Measurements from ENCODE around the gene C1orf122. TPM values are rescaled to one million over a fixed set of nuclear protein-coding genes. Genes with fewer than 3 reads are reported as not detected.
A peak's percentile ranks its signal among the peaks of the same experiment; 100 is the strongest.

C1orf122 gene
- total and polyA plus RNA-seq, 2 of the 13 experiments (the other 11 are each of a cell fraction or from before 2014, with no cell fraction given), result 18.7 to 40.6 TPM

DNA sequence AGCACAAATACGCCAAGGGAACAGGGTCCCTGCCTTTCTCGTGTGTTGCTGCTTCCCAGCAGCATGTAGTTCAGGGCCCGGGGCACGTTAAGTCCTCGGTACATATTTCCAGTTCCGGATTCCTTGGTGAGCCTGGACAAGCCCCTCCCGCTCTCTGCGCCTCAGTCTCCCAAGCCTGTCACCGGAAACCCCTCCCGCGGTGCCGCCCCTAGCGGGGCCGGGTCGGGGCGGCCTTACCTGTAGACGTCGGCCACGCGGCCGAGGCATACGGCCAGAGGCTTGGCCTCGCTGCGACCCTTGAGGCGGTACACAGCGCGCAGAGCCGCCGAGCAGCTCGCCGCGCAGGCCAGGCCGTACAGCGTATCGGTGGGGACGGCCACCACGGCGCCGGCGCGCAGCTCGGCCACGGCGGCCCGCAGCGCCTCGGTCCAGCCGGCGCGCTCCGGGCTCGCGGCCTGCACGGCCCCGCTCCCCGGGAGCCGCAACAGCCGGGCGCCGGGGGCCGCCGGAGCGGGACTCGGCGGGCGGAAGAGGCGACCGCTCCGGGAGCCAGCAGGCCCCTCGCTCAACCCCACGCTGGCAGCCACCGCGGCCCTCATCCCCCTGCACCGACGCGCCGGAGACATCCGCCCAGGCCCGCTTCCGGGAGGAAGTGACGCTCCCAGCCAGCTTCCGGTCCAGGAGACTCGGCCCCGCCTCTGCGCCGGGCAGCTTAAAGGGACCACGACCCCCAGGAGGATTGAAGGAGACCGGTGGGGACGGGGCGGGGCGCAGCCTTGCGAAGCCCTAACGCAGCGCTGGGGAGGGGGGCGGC is at the start of gene C1orf122, which contains the start of gene YRDC (continued):
- TF ChIP-seq, protein P1, sequence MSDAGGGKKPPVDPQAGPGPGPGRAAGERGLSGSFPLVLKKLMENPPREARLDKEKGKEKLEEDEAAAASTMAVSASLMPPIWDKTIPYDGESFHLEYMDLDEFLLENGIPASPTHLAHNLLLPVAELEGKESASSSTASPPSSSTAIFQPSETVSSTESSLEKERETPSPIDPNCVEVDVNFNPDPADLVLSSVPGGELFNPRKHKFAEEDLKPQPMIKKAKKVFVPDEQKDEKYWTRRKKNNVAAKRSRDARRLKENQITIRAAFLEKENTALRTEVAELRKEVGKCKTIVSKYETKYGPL (CRISPR knock-in tag; IDR thresholded peaks at IDR 0.05), result no peak
- TF ChIP-seq HIC2 (CRISPR knock-in tag; IDR thresholded peaks at IDR 0.05; ENCODE audit: low read depth) (no peak), CCDC6 (CRISPR knock-in tag; IDR thresholded peaks at IDR 0.05) (peak; percentile 37; the same call in 1 of the 2 replicates), NFE2L2 (IDR thresholded peaks at IDR 0.05; ENCODE audit: low read length) (no peak), THAP11 (CRISPR knock-in tag; IDR thresholded peaks at IDR 0.05) (peak; percentile 90), ETV5 (CRISPR knock-in tag; IDR thresholded peaks at IDR 0.05; ENCODE audit: borderline replicate concordance) (peak; percentile 68), ZNF670 (CRISPR knock-in tag; IDR thresholded peaks at IDR 0.05; ENCODE audit: borderline replicate concordance) (no peak), CHCHD3 (CRISPR knock-in tag; IDR thresholded peaks at IDR 0.05) (0 out of 2 replicates have a peak, but pooled peaks have one; percentile 41), YEATS2 (CRISPR knock-in tag; IDR thresholded peaks at IDR 0.05; ENCODE audit: borderline replicate concordance) (0 out of 2 replicates have a peak, but pooled peaks have one; percentile 15), CENPT (CRISPR knock-in tag; IDR thresholded peaks at IDR 0.05; ENCODE audit: low read depth) (no peak), FOXJ3 (CRISPR knock-in tag; IDR thresholded peaks at IDR 0.05; ENCODE audit: borderline replicate concordance) (no peak), JDP2 (CRISPR knock-in tag; IDR thresholded peaks at IDR 0.05; ENCODE audit: borderline replicate concordance) (no peak), ZNF180 (CRISPR knock-in tag; IDR thresholded peaks at IDR 0.05; ENCODE audit: borderline replicate concordance, low read depth) (0 out of 2 replicates have a peak, but pooled peaks have one; percentile 24), ZNF468 (CRISPR knock-in tag; IDR thresholded peaks at IDR 0.05) (no peak), HNF4G (IDR thresholded peaks at IDR 0.05; ENCODE audit: borderline replicate concordance, low read depth, low read length) (no peak), HNF4G (CRISPR knock-in tag; IDR thresholded peaks at IDR 0.05; ENCODE audit: borderline replicate concordance, low read depth) (no peak; the same call in 1 of the 2 replicates), STAT5B (CRISPR knock-in tag; IDR thresholded peaks at IDR 0.05) (no peak), HOXA7 (CRISPR knock-in tag; IDR thresholded peaks at IDR 0.05) (no peak), REPIN1 (CRISPR knock-in tag; IDR thresholded peaks at IDR 0.05; ENCODE audit: borderline replicate concordance, low read depth) (no peak), NBN (conservative IDR thresholded peaks at IDR 0.05) (no peak)
- TF ChIP-seq, protein P2, sequence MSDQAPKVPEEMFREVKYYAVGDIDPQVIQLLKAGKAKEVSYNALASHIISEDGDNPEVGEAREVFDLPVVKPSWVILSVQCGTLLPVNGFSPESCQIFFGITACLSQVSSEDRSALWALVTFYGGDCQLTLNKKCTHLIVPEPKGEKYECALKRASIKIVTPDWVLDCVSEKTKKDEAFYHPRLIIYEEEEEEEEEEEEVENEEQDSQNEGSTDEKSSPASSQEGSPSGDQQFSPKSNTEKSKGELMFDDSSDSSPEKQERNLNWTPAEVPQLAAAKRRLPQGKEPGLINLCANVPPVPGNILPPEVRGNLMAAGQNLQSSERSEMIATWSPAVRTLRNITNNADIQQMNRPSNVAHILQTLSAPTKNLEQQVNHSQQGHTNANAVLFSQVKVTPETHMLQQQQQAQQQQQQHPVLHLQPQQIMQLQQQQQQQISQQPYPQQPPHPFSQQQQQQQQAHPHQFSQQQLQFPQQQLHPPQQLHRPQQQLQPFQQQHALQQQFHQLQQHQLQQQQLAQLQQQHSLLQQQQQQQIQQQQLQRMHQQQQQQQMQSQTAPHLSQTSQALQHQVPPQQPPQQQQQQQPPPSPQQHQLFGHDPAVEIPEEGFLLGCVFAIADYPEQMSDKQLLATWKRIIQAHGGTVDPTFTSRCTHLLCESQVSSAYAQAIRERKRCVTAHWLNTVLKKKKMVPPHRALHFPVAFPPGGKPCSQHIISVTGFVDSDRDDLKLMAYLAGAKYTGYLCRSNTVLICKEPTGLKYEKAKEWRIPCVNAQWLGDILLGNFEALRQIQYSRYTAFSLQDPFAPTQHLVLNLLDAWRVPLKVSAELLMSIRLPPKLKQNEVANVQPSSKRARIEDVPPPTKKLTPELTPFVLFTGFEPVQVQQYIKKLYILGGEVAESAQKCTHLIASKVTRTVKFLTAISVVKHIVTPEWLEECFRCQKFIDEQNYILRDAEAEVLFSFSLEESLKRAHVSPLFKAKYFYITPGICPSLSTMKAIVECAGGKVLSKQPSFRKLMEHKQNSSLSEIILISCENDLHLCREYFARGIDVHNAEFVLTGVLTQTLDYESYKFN (CRISPR knock-in tag; conservative IDR thresholded peaks at IDR 0.05), result peak; percentile 30; the same call in 1 of the 2 replicates
- TF ChIP-seq, protein P3, sequence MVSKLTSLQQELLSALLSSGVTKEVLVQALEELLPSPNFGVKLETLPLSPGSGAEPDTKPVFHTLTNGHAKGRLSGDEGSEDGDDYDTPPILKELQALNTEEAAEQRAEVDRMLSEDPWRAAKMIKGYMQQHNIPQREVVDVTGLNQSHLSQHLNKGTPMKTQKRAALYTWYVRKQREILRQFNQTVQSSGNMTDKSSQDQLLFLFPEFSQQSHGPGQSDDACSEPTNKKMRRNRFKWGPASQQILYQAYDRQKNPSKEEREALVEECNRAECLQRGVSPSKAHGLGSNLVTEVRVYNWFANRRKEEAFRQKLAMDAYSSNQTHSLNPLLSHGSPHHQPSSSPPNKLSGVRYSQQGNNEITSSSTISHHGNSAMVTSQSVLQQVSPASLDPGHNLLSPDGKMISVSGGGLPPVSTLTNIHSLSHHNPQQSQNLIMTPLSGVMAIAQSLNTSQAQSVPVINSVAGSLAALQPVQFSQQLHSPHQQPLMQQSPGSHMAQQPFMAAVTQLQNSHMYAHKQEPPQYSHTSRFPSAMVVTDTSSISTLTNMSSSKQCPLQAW (CRISPR knock-in tag; IDR thresholded peaks at IDR 0.05), result peak; percentile 10; the same call in 1 of the 2 replicates
